Measurements from ENCODE around the gene CTNNA2.

- no peak for TF ChIP-seq CTCF (IDR thresholded peaks at IDR 0.05; ENCODE audit: control extremely low read depth in 1 of 3, insufficient read depth in 1 of 3, low read depth in 1 of 3, low read length in 3 of 3)
- TF ChIP-seq POLR2A (IDR thresholded peaks at IDR 0.05; ENCODE audit: control extremely low read depth in 1 of 2, low read depth in 2 of 2, low read length in 2 of 2), result no peak
- no peak for TF ChIP-seq RBBP5 (IDR thresholded peaks at IDR 0.05; ENCODE audit: borderline replicate concordance, low read depth, low read length)
- TF ChIP-seq NANOG (IDR thresholded peaks at IDR 0.05; ENCODE audit: insufficient read depth, low read depth, low read length, poor library complexity, severe bottlenecking), result no peak
- no peak for TF ChIP-seq JUN (IDR thresholded peaks at IDR 0.05; ENCODE audit: low read depth, low read length)
- TF ChIP-seq RNF2 (IDR thresholded peaks at IDR 0.05; ENCODE audit: borderline replicate concordance, low read depth, low read length, missing control alignments, poor library complexity, severe bottlenecking), result no peak
- TF ChIP-seq EP300 (IDR thresholded peaks at IDR 0.05; ENCODE audit: borderline replicate concordance in 1 of 2, low read depth in 2 of 2, low read length in 2 of 2), result no peak
- no peak for TF ChIP-seq CBX5 (IDR thresholded peaks at IDR 0.05; ENCODE audit: low read depth, low read length)
Measured at GRCh38 chr2:80548469-80548868, 1035.6 kb downstream of the CTNNA2 start.

All from H1 (cell line).